ENCODE measurements around the gene UXS1. TPM values are rescaled to one million over a fixed set of nuclear protein-coding genes. Genes with fewer than 3 reads are reported as not detected.
A peak's percentile ranks its signal among the peaks of the same experiment; 100 is the strongest.
"Not testable (repeated sequence)": the region's sequence is repeated elsewhere in the genome, so short reads cannot be mapped to it uniquely, and the experiment has no call there.

Gene UXS1
- total RNA-seq, 4 donors from 2014 or later: 23.5 to 40.4 (median 33.1) TPM

GRCh38 chr2:106139238-106139935 is 54.7 kb downstream of the UXS1 start:
- Histone ChIP-seq H3K4me3 (peak overlapping the region in 1 of 4 donors; percentile 26), H3K4me1 (peaks cover 7 to 60% (median 9%) of the 10 kb centered on the region in 3 donors), H3K27me3 (no peaks in the 10 kb centered on the region), H3K36me3 (peaks cover 0 to 13% (median 0%) of the 10 kb centered on the region in 3 donors), H3K9me3 (no peaks in the 10 kb centered on the region), H3K27ac (peak overlapping the region; percentile 56 to 82 (median 68))
- intact Hi-C loops (cut with DNase I): no loop called here
- 76 to 84% methylated on average over 10 of the region's 10 CpGs for WGBS, 2 donors
- TF ChIP-seq, protein P1, sequence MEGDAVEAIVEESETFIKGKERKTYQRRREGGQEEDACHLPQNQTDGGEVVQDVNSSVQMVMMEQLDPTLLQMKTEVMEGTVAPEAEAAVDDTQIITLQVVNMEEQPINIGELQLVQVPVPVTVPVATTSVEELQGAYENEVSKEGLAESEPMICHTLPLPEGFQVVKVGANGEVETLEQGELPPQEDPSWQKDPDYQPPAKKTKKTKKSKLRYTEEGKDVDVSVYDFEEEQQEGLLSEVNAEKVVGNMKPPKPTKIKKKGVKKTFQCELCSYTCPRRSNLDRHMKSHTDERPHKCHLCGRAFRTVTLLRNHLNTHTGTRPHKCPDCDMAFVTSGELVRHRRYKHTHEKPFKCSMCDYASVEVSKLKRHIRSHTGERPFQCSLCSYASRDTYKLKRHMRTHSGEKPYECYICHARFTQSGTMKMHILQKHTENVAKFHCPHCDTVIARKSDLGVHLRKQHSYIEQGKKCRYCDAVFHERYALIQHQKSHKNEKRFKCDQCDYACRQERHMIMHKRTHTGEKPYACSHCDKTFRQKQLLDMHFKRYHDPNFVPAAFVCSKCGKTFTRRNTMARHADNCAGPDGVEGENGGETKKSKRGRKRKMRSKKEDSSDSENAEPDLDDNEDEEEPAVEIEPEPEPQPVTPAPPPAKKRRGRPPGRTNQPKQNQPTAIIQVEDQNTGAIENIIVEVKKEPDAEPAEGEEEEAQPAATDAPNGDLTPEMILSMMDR (IDR thresholded peaks at IDR 0.05): no peak
- TF ChIP-seq POLR2A (IDR thresholded peaks at IDR 0.05): no peak
- no peak for DNase-seq

- H3K4me1 ChIP-seq: peaks cover 7 to 53% (median 7%) of the 10 kb centered on the region in 3 donors
- H3K9me3 ChIP-seq: no peaks in the 10 kb centered on the region
- peak overlapping the region; percentile 56 to 82 (median 68) for H3K27ac ChIP-seq
- DNase-seq: no peak
- peaks cover 0 to 12% (median 0%) of the 10 kb centered on the region in 3 donors for H3K36me3 ChIP-seq
- 62 to 68% methylated on average over 5 to 9 of the region's 11 CpGs for WGBS, 2 donors
- peak overlapping the region in 3 of 4 donors; percentile 7 to 26 (median 7) for H3K4me3 ChIP-seq
- intact Hi-C loops (cut with DNase I): no loop called here
- H3K27me3 ChIP-seq: no peaks in the 10 kb centered on the region
- TF ChIP-seq, protein P1 (IDR thresholded peaks at IDR 0.05): no peak
- TF ChIP-seq POLR2A (IDR thresholded peaks at IDR 0.05): no peak
Observed at GRCh38 chr2:106138543-106139237, 55.4 kb downstream of the UXS1 start.

GRCh38 chr2:106137731-106138521 is 56.2 kb downstream of the UXS1 start:
- no peaks in the 10 kb centered on the region for H3K27me3 ChIP-seq
- H3K9me3 ChIP-seq: no peaks in the 10 kb centered on the region
- H3K27ac ChIP-seq: peak overlapping the region; percentile 56 to 82 (median 68)
- TF ChIP-seq, protein P1 (IDR thresholded peaks at IDR 0.05): no peak
- TF ChIP-seq POLR2A (IDR thresholded peaks at IDR 0.05): no peak
- no peak for DNase-seq
- WGBS, 2 donors: 68 to 88% methylated on average over 11 to 14 of the region's 14 CpGs
- H3K4me3 ChIP-seq: peak overlapping the region in 3 of 4 donors; percentile 7 to 26 (median 7)
- H3K4me1 ChIP-seq: peaks cover 4 to 46% (median 7%) of the 10 kb centered on the region in 3 donors
- intact Hi-C loops (cut with DNase I): no loop called here
- peaks cover 0 to 12% (median 0%) of the 10 kb centered on the region in 3 donors for H3K36me3 ChIP-seq

DNA sequence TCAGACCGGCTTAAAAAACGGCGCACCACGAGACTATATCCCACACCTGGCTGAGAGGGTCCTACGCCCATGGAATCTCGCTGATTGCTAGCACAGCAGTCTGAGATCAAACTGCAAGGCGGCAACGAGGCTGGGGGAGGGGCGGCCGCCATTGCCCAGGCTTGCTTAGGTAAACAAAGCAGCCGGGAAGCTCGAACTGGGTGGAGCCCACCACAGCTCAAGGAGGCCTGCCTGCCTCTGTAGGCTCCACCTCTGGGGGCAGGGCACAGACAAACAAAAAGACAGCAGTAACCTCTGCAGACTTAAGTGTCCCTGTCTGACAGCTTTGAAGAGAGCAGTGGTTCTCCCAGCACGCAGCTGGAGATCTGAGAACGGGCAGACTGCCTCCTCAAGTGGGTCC is 62.9 kb downstream of the UXS1 start:
- Histone ChIP-seq H3K4me3 (peak overlapping the region in 2 of 4 donors; percentile 11 to 51), H3K4me1 (peaks cover 4 to 29% (median 4%) of the 10 kb centered on the region in 3 donors), H3K27ac (peak overlapping the region in 1 of 4 donors; percentile 93)
- H3K27me3 ChIP-seq; H3K36me3 ChIP-seq; DNase-seq; H3K9me3 ChIP-seq; intact Hi-C loops (cut with DNase I): not testable (repeated sequence)
- no CpG with 5 or more reads among the region's 14 CpGs for whole genome bisulfite sequencing, 2 donors

DNA sequence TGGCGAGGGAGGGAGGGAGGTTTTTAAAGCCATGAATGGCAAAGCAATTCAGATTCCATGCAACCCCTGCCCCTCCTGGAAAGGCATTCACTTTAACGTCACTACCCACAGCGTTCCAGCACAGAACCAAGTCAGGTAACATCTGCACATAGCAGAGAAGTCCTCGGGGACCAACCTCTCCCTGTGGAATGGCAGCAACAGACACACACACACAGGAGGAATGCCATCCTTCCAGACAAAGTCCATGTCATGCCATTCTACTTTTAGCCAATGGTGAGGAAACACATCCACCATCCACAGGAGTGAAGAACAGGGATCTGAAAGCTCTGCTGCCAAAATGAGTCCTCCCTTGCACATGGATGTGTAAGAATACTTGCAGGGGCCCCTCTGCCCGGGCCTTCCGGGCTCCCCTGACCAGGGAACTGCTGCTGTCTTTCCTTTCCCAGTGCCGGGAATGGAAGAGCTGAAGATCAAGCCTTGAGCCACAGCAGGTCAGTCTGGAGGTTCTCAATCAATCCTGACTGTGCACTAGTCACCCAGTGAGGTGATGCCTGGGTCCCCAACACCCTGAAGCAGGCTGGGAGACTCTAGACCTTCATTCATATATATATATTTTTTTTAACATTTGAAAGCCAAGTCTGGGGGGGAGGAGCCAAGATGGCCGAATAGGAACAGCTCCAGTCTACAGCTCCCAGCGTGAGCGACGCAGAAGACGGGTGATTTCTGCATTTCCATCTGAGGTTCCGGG is 63.7 kb downstream of the UXS1 start:
- no peak for DNase-seq
- H3K27me3 ChIP-seq: no peaks in the 10 kb centered on the region
- H3K27ac ChIP-seq: peak overlapping the region; percentile 87 to 94 (median 92)
- intact Hi-C loops (cut with DNase I): no loop called here
- peaks cover 0 to 12% (median 0%) of the 10 kb centered on the region in 3 donors for H3K36me3 ChIP-seq
- 61 to 80% methylated on average over 10 to 11 of the region's 13 CpGs for whole genome bisulfite sequencing, 2 donors
- no peaks in the 10 kb centered on the region for H3K9me3 ChIP-seq
- H3K4me1 ChIP-seq: peaks cover 4 to 37% (median 10%) of the 10 kb centered on the region in 3 donors
- no peak for TF ChIP-seq POLR2A (IDR thresholded peaks at IDR 0.05)
- TF ChIP-seq, protein P1 (IDR thresholded peaks at IDR 0.05): no peak
- peak overlapping the region; percentile 11 to 51 (median 21) for H3K4me3 ChIP-seq
